Body of pancreas (tissue), 4 donors: ENCODE results near the gene DLGAP1. TPM values are rescaled to one million over a fixed set of nuclear protein-coding genes. Genes with fewer than 3 reads are reported as not detected.
"Not testable (repeated sequence)": the region's sequence is repeated elsewhere in the genome, so short reads cannot be mapped to it uniquely, and the experiment has no call there.

Source experiments
- ATAC-seq: fragments of 150-250 bp; one replicate; pipeline ENCODE4 v1.9.1; 2016
- DNase-seq, 4 donors: peaks; one replicate each; pipeline ENCODE4 v3.0.0-alpha.2; 2019
- H3K27ac ChIP-seq, 4 donors: fragments of 200-600 bp; sonication (generic); 1 replicate in 3 of 4; 2 replicates in 1 of 4; pipeline versions ENCODE4 v1.5.1 to v1.6.1; 2016 to 2019; ENCODE audit warnings: mild to moderate bottlenecking in 1 of 4, mixed read lengths in 1 of 4, moderate library complexity in 1 of 4
- H3K27me3 ChIP-seq, 2 donors: fragments of 200-600 bp; sonication (generic); one replicate each; pipeline ENCODE4 v1.6.0; 2016; ENCODE audit warnings: mild to moderate bottlenecking in 1 of 2
- H3K36me3 ChIP-seq, 2 donors: fragments of 200-600 bp; sonication (generic); replicated peaks in 1 of 2; 2 replicates each; pipeline ENCODE4 v1.5.1; 2016; ENCODE audit warnings: low read depth in 2 of 2; ENCODE audit not compliant: insufficient read depth in 1 of 2
- H3K4me1 ChIP-seq: fragments of 200-600 bp; sonication (generic); one replicate; pipeline ENCODE4 v1.6.0; 2016
- H3K4me3 ChIP-seq, 2 donors: fragments of 200-600 bp; sonication (generic); 1 replicate in 1 of 2; 2 replicates in 1 of 2; pipeline ENCODE4 v1.5.1; 2016 to 2019
- H3K9me3 ChIP-seq, 3 donors: fragments of 200-600 bp; sonication (generic); 1 replicate in 2 of 3; 2 replicates in 1 of 3; pipeline ENCODE4 v1.5.1; 2016
- CTCF ChIP-seq, 7 experiments: fragments of 450-650 bp in 4 of 7; fragments of 200-600 bp in 3 of 7; sonication (generic) in 3 of 7; IDR thresholded peaks; one replicate each; pipeline ENCODE4 v1.5.1; 2016 to 2019; ENCODE audit warnings: antibody characterized with exemption in 7 of 7
- POLR2A ChIP-seq, 3 donors: fragments of 450-650 bp; IDR thresholded peaks; one replicate each; pipeline ENCODE4 v1.6.1; 2016; ENCODE audit warnings: antibody characterized with exemption in 3 of 3, mild to moderate bottlenecking in 2 of 3
- WGBS, 2 donors: methylation state at CpG; one replicate each; pipeline ENCODE4 v1.1.5; 2017; 5-methylcytosine and 5-hydroxymethylcytosine counted together
- intact Hi-C: fragments of 100-400 bp; cut with DNase I; formaldehyde crosslinking; loops from one replicate; pipeline ENCODE4 v1.15.1; 2023
- total RNA-seq, 2 donors: library from RNA; depleted of rRNA; stranded (reverse); fragments of >200 nt; gene quantifications; one replicate each; pipeline ENCODE4 v1.1.0, GENCODE V29; 2016

Gene DLGAP1
- 1 to 10 TPM in 1 of 2 donors, under 1 TPM in 1; 0.52 to 7.9 TPM for total RNA-seq

- intact Hi-C loops, result no loop called here
- Histone ChIP-seq H3K27ac (no peak within 1 kb of the TSS), H3K9me3 (no peaks in the 10 kb centered on the region), H3K4me3 (peak within 1 kb of the TSS in 1 of 2 donors; percentile 34), H3K4me1 (peaks cover 18% of the 10 kb centered on the region), H3K36me3 (no peaks in the 10 kb centered on the region), H3K27me3 (no peaks in the 10 kb centered on the region)
- peak; percentile 81 for ATAC-seq
- 1 to 2% methylated on average over 26 to 56 of the region's 75 CpGs for WGBS, 2 donors
- TF ChIP-seq CTCF (IDR thresholded peaks at IDR 0.05) (peak in 1 of 7 experiments; percentile 2), POLR2A (IDR thresholded peaks at IDR 0.05) (peak in 1 of 3 donors; percentile 47)
- DNase-seq, result peak; percentile 17 to 79 (median 49)
Measured at GRCh38 chr18:4455113-4455811, at the start of gene DLGAP1. Gene DLGAP1, minus strand, starts transcription at chr18:4455307.

GRCh38 chr18:4494703-4495284, 39.7 kb upstream of the DLGAP1 start:
- WGBS, 2 donors, result 70 to 74% methylated on average over 4 of the region's 4 CpGs
- DNase-seq, H3K4me1 ChIP-seq, intact Hi-C loops, ATAC-seq, H3K36me3 ChIP-seq, H3K4me3 ChIP-seq, H3K27ac ChIP-seq, H3K27me3 ChIP-seq, H3K9me3 ChIP-seq: not testable (repeated sequence)

GRCh38 chr18:4468511-4468910, 13.4 kb upstream of the DLGAP1 start:
- 27 to 36% methylated on average over 3 of the region's 3 CpGs for WGBS, 2 donors
- TF ChIP-seq CTCF (IDR thresholded peaks at IDR 0.05), result no peak
- no peak for TF ChIP-seq POLR2A (IDR thresholded peaks at IDR 0.05)
- ATAC-seq, result no peak
- no peaks in the 10 kb centered on the region for H3K9me3 ChIP-seq
- H3K4me1 ChIP-seq, result no peaks in the 10 kb centered on the region
- intact Hi-C loops, result no loop called here
- no peak overlapping the region for H3K4me3 ChIP-seq
- H3K27ac ChIP-seq, result no peak overlapping the region
- H3K36me3 ChIP-seq, result no peaks in the 10 kb centered on the region
- no peaks in the 10 kb centered on the region for H3K27me3 ChIP-seq
- no peak for DNase-seq

GRCh38 chr18:4454537-4455112, 482 bp downstream of the DLGAP1 start:
- DNase-seq (peak in 1 of 4 donors; percentile 8), ATAC-seq (peak; percentile 39)
- Histone ChIP-seq H3K4me3 (peak overlapping the region in 1 of 2 donors; percentile 34), H3K27ac (no peak overlapping the region), H3K9me3 (no peaks in the 10 kb centered on the region), H3K36me3 (no peaks in the 10 kb centered on the region), H3K27me3 (no peaks in the 10 kb centered on the region), H3K4me1 (peaks cover 18% of the 10 kb centered on the region)
- TF ChIP-seq POLR2A (IDR thresholded peaks at IDR 0.05) (no peak), CTCF (IDR thresholded peaks at IDR 0.05) (no peak)
- WGBS, 2 donors, result 0 to 2% methylated on average over 4 to 43 of the region's 65 CpGs
- intact Hi-C loops, result no loop called here

- Histone ChIP-seq H3K36me3 (no peaks in the 10 kb centered on the region), H3K9me3 (no peaks in the 10 kb centered on the region), H3K27me3 (no peaks in the 10 kb centered on the region), H3K4me3 (peak overlapping the region in 1 of 2 donors; percentile 34), H3K27ac (no peak overlapping the region), H3K4me1 (peaks cover 18% of the 10 kb centered on the region)
- DNase-seq (peak in 1 of 4 donors; percentile 6), ATAC-seq (no peak)
- TF ChIP-seq CTCF (IDR thresholded peaks at IDR 0.05) (no peak), POLR2A (IDR thresholded peaks at IDR 0.05) (no peak)
- 0 to 2% methylated on average over 20 to 44 of the region's 46 CpGs for WGBS, 2 donors
- intact Hi-C loops, result no loop called here
Measured at GRCh38 chr18:4453874-4454536, 1.1 kb downstream of the DLGAP1 start.
